ENCODE data around the gene SFXN4. TPM values are rescaled to one million over a fixed set of nuclear protein-coding genes. Genes with fewer than 3 reads are reported as not detected.
A peak's percentile ranks its signal among the peaks of the same experiment; 100 is the strongest.

Gene SFXN4
- total RNA-seq, 2 experiments from 2014 or later: 35.0 to 36.7 TPM

DNA sequence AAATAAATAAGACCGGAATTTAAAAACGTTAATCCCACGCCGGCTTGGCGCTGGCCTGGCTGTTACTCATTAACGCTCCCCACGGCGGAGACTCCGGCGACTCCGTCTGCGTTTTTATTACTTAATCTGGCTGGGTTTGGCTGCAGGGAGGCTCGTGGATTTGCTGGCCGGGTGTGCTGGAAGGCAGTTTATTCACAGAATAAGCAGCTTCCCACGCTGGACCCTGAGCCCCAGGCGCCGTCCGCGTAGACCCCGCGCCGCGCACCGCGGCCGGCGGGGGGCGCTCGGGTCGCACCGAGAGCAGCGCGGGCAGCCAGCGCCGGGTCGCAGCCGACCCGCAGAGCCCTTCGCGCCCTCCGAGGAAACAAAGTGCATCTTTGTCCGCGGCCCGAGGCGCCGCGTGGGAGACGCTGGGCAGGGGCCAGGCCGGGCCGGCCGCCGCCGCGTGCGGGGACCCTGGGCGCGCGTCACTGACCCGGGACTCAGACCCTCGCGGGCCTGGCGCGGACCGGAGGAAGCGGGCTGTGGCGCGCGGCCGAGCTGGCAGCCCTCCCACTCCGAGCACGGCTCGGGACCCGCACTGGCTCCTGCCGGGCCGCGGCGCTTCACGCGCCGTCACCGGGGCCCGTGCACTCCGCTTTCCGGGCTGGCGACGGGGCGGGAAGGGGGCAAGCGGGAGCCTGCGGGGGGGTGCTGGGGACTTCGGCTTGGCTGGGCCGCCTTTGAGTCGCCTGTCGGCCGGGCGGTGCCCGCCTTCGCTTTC lies 41.3 kb upstream of the SFXN4 start:
- POLR2A ChIA-PET: interaction anchor here (0.6 to 5.1 kb wide), 29 partner anchors 17 to 391 kb away, joined by 3 to 35 read pairs (median 4); partner anchors contain the start of genes PRDX3 and TIAL1
- no peaks in the 10 kb centered on the region for H3K9me3 Mint-ChIP-seq (ENCODE audit: insufficient read depth)
- ATAC-seq (peak; percentile 50), DNase-seq (peak; percentile 72)
- peak overlapping the region; percentile 97 for H3K27ac Mint-ChIP-seq
- CTCF ChIA-PET: interaction anchor here (0.7 to 6.8 kb wide), 48 partner anchors 8 to 507 kb away, joined by 3 to 74 read pairs (median 5); partner anchors contain the start of gene RGS10
- peak overlapping the region; percentile 89 for H3K4me3 Mint-ChIP-seq
- no peaks in the 10 kb centered on the region for H3K27me3 Mint-ChIP-seq (ENCODE audit: low read depth)
- peaks cover 45% of the 10 kb centered on the region for H3K4me1 Mint-ChIP-seq (ENCODE audit: low read depth)
- H3K36me3 Mint-ChIP-seq (ENCODE audit: low read depth): no peaks in the 10 kb centered on the region

- ATAC-seq (peak; percentile 9), DNase-seq (peak; percentile 75)
- H3K9me3 Mint-ChIP-seq (ENCODE audit: insufficient read depth): no peaks in the 10 kb centered on the region
- peaks cover 38% of the 10 kb centered on the region for H3K4me1 Mint-ChIP-seq (ENCODE audit: low read depth)
- H3K36me3 Mint-ChIP-seq (ENCODE audit: low read depth): no peaks in the 10 kb centered on the region
- ChIA-PET CTCF (interaction anchor here (0.6 to 6.8 kb wide), 42 partner anchors 8 to 389 kb away, joined by 3 to 74 read pairs (median 7); partner anchors contain the start of gene RGS10), POLR2A (interaction anchor here (0.6 to 5.1 kb wide), 19 partner anchors 17 to 390 kb away, joined by 3 to 35 read pairs (median 5); partner anchors contain the start of genes PRDX3 and TIAL1)
- H3K4me3 Mint-ChIP-seq: peak overlapping the region; percentile 89
- H3K27ac Mint-ChIP-seq: peak overlapping the region; percentile 97
- H3K27me3 Mint-ChIP-seq (ENCODE audit: low read depth): no peaks in the 10 kb centered on the region
Measured at GRCh38 chr10:119205894-119206602, 40.5 kb upstream of the SFXN4 start.

DNA sequence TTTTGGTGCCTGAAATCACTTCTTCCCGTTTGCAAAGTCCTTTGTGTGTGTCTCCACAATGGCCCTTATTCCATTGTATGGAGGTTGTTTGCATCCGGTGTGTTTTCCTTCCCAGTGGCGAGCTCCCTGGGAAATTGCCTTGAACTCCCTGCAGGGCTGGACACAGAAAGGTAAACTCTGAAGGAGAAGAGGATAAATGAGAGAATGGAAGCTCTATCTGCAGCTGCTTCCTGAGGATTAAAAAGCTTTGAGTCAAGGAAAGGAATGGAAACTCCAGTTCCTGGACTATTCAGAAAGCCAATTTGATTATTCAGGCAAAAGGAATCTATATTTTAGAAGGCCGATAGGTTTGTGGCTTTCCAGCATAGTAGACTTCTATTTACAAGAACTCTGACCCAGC lies 37.5 kb upstream of the SFXN4 start:
- H3K4me3 Mint-ChIP-seq: no peak overlapping the region
- no peak for DNase-seq
- ATAC-seq: no peak
- no peaks in the 10 kb centered on the region for H3K9me3 Mint-ChIP-seq (ENCODE audit: insufficient read depth)
- POLR2A ChIA-PET: interaction anchor here (0.7 to 0.8 kb wide), 3 partner anchors 24 to 448 kb away, joined by 3 to 6 read pairs (median 3); partner anchors contain the start of genes BAG3 and PRDX3
- peaks cover 29% of the 10 kb centered on the region for H3K4me1 Mint-ChIP-seq (ENCODE audit: low read depth)
- no peaks in the 10 kb centered on the region for H3K36me3 Mint-ChIP-seq (ENCODE audit: low read depth)
- H3K27me3 Mint-ChIP-seq (ENCODE audit: low read depth): no peaks in the 10 kb centered on the region
- CTCF ChIA-PET: interaction anchor here (0.6 to 6.8 kb wide), 7 partner anchors 13 to 340 kb away, joined by 3 to 69 read pairs (median 4); partner anchors contain the start of gene RGS10
- no peak overlapping the region for H3K27ac Mint-ChIP-seq

- ChIA-PET CTCF (interaction anchor here (0.9 to 6.8 kb wide), 4 partner anchors 8 to 243 kb away, joined by 3 to 69 read pairs (median 40); partner anchors contain the start of gene PRDX3), POLR2A (interaction anchor here (1.0 kb wide), 1 partner anchor 22 kb away, joined by 3 read pairs; no protein-coding TSS in a partner anchor)
- Mint-ChIP-seq H3K9me3 (ENCODE audit: insufficient read depth) (no peaks in the 10 kb centered on the region), H3K36me3 (ENCODE audit: low read depth) (no peaks in the 10 kb centered on the region), H3K4me1 (ENCODE audit: low read depth) (peaks cover 32% of the 10 kb centered on the region), H3K27ac (no peak overlapping the region), H3K4me3 (no peak overlapping the region), H3K27me3 (ENCODE audit: low read depth) (no peaks in the 10 kb centered on the region)
- no peak for ATAC-seq
- DNase-seq: no peak
Measured at GRCh38 chr10:119201233-119201632, 35.7 kb upstream of the SFXN4 start.

DNA sequence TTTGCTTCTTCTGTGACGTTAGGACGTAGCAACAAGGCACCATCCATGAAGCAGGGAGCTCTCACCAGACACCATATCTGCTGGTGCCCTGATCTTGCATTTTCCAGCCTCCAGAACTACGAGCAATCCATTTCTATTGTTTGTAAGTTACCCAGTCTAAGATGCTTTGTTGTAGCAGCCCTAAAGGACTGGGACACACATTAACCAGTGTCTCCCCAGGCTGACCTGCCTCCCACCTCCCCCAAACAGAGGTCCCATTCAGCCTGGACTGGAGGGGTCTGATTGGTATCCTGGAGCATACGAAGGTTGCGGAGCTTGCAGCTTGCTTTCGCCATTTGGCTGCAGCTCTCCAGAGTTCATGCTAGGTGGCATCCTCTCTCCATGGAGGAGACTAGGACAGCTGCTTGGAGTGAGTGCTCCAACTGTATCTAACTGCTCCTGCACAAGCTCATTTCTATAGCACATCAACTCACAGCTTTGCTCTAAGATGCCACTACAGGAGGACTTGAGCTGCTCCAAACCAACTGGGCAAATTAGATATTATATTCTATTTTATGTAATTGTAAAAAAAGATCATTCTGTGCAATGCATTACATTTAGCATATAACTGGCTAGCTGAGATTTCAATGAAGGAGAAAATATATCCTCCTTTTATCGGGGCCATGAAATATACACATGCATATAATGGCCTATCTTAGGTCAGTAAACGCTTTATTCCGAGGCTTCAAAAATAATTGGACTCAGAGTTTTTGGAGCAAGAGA lies 33.9 kb upstream of the SFXN4 start:
- H3K36me3 Mint-ChIP-seq (ENCODE audit: low read depth): no peaks in the 10 kb centered on the region
- no peaks in the 10 kb centered on the region for H3K9me3 Mint-ChIP-seq (ENCODE audit: insufficient read depth)
- no peak overlapping the region for H3K27ac Mint-ChIP-seq
- no peaks in the 10 kb centered on the region for H3K27me3 Mint-ChIP-seq (ENCODE audit: low read depth)
- ATAC-seq (peak; percentile 85), DNase-seq (peak; percentile 68)
- no peak overlapping the region for H3K4me3 Mint-ChIP-seq
- H3K4me1 Mint-ChIP-seq (ENCODE audit: low read depth): peaks cover 24% of the 10 kb centered on the region
- CTCF ChIA-PET: interaction anchor here (0.5 to 6.8 kb wide), 66 partner anchors 7 to 498 kb away, joined by 3 to 69 read pairs (median 5); partner anchors contain the start of genes GRK5, PRDX3 and RGS10
- POLR2A ChIA-PET: no interaction called here

GRCh38 chr10:119198438-119198837 lies 32.9 kb upstream of the SFXN4 start:
- H3K36me3 Mint-ChIP-seq (ENCODE audit: low read depth): no peaks in the 10 kb centered on the region
- CTCF ChIA-PET: interaction anchor here (0.7 to 6.8 kb wide), 43 partner anchors 8 to 344 kb away, joined by 3 to 69 read pairs (median 6); partner anchors contain the start of genes GRK5, PRDX3 and RGS10
- H3K27ac Mint-ChIP-seq: no peak overlapping the region
- peaks cover 23% of the 10 kb centered on the region for H3K4me1 Mint-ChIP-seq (ENCODE audit: low read depth)
- POLR2A ChIA-PET: no interaction called here
- DNase-seq (peak; percentile 52), ATAC-seq (no peak)
- no peaks in the 10 kb centered on the region for H3K27me3 Mint-ChIP-seq (ENCODE audit: low read depth)
- H3K9me3 Mint-ChIP-seq (ENCODE audit: insufficient read depth): no peaks in the 10 kb centered on the region
- H3K4me3 Mint-ChIP-seq: no peak overlapping the region

DNA sequence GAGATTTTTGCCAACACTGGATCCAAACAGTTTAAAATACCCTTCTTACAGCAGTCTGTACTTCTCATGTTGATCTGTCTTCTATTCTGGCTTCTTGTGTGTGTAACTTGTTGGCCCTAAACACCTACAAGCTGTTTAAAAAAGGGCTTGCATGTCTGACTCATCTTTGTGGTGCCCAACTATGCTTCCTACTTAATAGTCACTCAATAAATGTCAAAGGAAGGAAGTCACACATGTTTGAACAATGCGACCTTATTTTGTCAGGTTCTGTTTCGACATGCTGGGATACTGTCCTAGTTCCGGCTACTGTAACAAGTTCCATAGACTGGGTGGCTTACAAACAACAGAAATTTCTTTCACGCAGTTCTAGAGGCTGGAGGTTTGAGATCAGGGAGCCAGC lies 32.4 kb upstream of the SFXN4 start:
- ATAC-seq (peak; percentile 31), DNase-seq (no peak)
- Mint-ChIP-seq H3K27me3 (ENCODE audit: low read depth) (no peaks in the 10 kb centered on the region), H3K4me1 (ENCODE audit: low read depth) (peaks cover 23% of the 10 kb centered on the region), H3K4me3 (no peak overlapping the region), H3K36me3 (ENCODE audit: low read depth) (no peaks in the 10 kb centered on the region), H3K9me3 (ENCODE audit: insufficient read depth) (no peaks in the 10 kb centered on the region), H3K27ac (peak overlapping the region; percentile 11)
- ChIA-PET POLR2A (no interaction called here), CTCF (interaction anchor here (0.8 to 6.8 kb wide), 27 partner anchors 8 to 345 kb away, joined by 3 to 69 read pairs (median 7); partner anchors contain the start of genes GRK5, PRDX3 and RGS10)

DNA sequence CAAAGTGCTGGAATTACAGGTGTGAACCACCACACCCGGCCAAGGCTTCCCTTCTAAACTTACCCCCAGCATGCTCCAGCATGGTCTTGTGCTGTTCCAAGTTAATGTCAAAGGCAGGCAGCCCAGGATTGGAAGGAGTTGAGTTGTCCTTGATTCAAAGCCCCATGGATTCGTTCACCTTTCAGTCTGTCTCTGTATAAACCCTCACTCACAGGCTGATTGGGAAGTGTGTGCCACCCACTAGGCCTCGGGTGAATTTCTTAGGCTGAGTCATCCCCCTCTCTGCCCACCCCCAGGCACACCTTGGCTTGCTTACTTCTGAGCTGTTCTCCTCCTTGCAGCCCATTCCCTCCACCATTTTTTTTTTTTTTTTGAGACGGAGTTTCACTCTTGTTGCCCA lies 26.4 kb upstream of the SFXN4 start:
- Mint-ChIP-seq H3K4me3 (no peak overlapping the region), H3K27me3 (ENCODE audit: low read depth) (no peaks in the 10 kb centered on the region), H3K9me3 (ENCODE audit: insufficient read depth) (no peaks in the 10 kb centered on the region), H3K27ac (no peak overlapping the region), H3K36me3 (ENCODE audit: low read depth) (no peaks in the 10 kb centered on the region), H3K4me1 (ENCODE audit: low read depth) (peaks cover 21% of the 10 kb centered on the region)
- CTCF ChIA-PET: no interaction called here
- ATAC-seq: no peak
- POLR2A ChIA-PET: interaction anchor here (1.3 kb wide), 1 partner anchor 26 kb away, joined by 4 read pairs; no protein-coding TSS in a partner anchor
- no peak for DNase-seq

GRCh38 chr10:119190954-119191785 lies 25.7 kb upstream of the SFXN4 start:
- no peak overlapping the region for H3K27ac Mint-ChIP-seq
- H3K36me3 Mint-ChIP-seq (ENCODE audit: low read depth): no peaks in the 10 kb centered on the region
- ChIA-PET CTCF (interaction anchor here (0.9 to 3.7 kb wide), 4 partner anchors 7 to 79 kb away, joined by 3 to 42 read pairs (median 4); no protein-coding TSS in a partner anchor), POLR2A (interaction anchor here (1.3 kb wide), 1 partner anchor 25 kb away, joined by 4 read pairs; no protein-coding TSS in a partner anchor)
- H3K4me3 Mint-ChIP-seq: no peak overlapping the region
- DNase-seq (no peak), ATAC-seq (no peak)
- peaks cover 21% of the 10 kb centered on the region for H3K4me1 Mint-ChIP-seq (ENCODE audit: low read depth)
- H3K9me3 Mint-ChIP-seq (ENCODE audit: insufficient read depth): no peaks in the 10 kb centered on the region
- H3K27me3 Mint-ChIP-seq (ENCODE audit: low read depth): no peaks in the 10 kb centered on the region

- Mint-ChIP-seq H3K4me3 (no peak overlapping the region), H3K9me3 (ENCODE audit: insufficient read depth) (no peaks in the 10 kb centered on the region), H3K27me3 (ENCODE audit: low read depth) (no peaks in the 10 kb centered on the region), H3K27ac (no peak overlapping the region), H3K36me3 (ENCODE audit: low read depth) (no peaks in the 10 kb centered on the region), H3K4me1 (ENCODE audit: low read depth) (peaks cover 19% of the 10 kb centered on the region)
- ChIA-PET CTCF (interaction anchor here (0.9 to 3.7 kb wide), 11 partner anchors 8 to 361 kb away, joined by 3 to 42 read pairs (median 4); partner anchors contain the start of genes GRK5 and PRDX3), POLR2A (interaction anchor here (0.8 to 1.5 kb wide), 5 partner anchors 17 to 352 kb away, joined by 3 to 7 read pairs (median 3); partner anchors contain the start of genes DENND10, EIF3A, GRK5 and RGS10)
- ATAC-seq (no peak), DNase-seq (no peak)
Measured at GRCh38 chr10:119190353-119190752, 24.8 kb upstream of the SFXN4 start.
